Erythroblast (primary cell): ENCODE data around the gene SIGLEC14.

Source experiments
- GATA1 ChIP-seq: IDR thresholded peaks from 2 replicates; pipeline ENCODE4 v1.6.1; 2011; ENCODE audit warnings: low read depth, mild to moderate bottlenecking, control low read depth, low read length, moderate library complexity
- POLR2A ChIP-seq: IDR thresholded peaks from 2 replicates; pipeline ENCODE4 v1.6.1; 2011; ENCODE audit warnings: mild to moderate bottlenecking, low read length

DNA sequence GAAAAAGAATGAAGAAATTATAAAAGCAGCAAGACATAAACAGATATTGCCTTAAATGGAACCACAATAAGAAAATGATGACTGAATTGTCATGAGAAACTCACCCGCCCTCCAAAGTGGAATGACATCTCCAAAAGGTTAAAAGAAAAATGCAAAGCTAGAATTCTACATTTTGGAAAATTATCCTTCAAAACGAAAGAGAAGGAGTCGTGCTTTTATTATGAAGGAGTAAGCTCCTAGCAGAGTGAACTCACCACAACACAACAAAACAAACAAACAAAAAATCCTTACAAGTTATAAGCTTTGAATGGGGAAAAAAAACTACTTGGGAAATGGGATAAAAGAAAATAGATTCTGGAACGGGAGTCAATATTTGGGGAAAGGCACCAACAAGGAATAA, 6.7 kb downstream of the SIGLEC14 start:
- TF ChIP-seq POLR2A (no peak), GATA1 (no peak)
